HG03575 (cell line): ENCODE measurements around the gene AFTPH.
"Not testable (repeated sequence)": the region's sequence is repeated elsewhere in the genome, so short reads cannot be mapped to it uniquely, and the experiment has no call there.

Experiments
- ATAC-seq: cut with Tn5 transposase; IDR thresholded peaks from one replicate; pipeline ENCODE4 v1.9.1; 2021; ENCODE audit not compliant: unreplicated experiment, insufficient number of reproducible peaks, low FRiP score; ENCODE audit errors: extremely low read depth

AFTPH gene

GRCh38 chr2:64492272-64492671, 31.9 kb upstream of the AFTPH start:
- no peak for ATAC-seq

DNA sequence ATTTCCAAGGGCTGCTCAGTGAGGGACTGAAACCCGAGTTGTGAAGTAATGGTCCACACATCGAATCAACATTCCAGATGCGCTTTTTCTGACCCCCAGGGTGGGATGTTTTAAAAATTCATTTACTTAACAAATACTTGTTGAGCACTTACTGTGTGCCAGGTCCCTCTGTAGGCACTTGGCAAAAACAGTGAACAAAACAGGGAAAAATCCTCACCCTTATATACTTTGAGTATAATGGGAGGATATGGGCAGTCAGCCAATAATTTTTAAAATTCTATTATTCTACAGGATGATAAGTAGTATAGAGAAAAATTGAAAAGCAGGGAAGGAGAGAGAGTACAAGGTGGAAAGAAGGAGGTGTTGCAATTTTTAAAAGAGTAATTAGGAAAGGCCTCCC, 31.3 kb upstream of the AFTPH start:
- ATAC-seq = no peak

GRCh38 chr2:64493788-64494187, 30.3 kb upstream of the AFTPH start:
- ATAC-seq = no peak

GRCh38 chr2:64498438-64498837, 25.7 kb upstream of the AFTPH start:
- no peak for ATAC-seq

- no peak for ATAC-seq
Measured at GRCh38 chr2:64500549-64500948, 23.6 kb upstream of the AFTPH start.

DNA sequence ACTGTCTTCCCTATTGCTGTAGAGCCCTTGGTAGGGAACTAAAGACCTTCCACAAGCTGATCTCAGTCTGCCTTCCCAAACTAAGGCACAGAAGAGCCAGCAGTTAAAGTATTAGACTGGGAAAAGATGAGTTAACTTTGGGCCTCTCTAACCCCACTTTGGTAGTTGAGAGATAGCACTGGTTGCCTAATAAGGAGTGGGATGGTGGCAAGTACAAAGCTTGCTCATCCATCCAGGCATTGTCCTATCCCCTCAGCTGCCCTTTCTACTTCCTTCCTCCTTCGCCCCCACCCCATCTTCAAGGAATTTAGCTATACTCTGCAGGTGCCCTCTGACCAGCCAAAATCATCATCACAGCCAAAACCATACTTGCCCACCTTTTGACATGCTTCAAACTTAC, 22.2 kb upstream of the AFTPH start:
- ATAC-seq = no peak

GRCh38 chr2:64502860-64503259, 21.3 kb upstream of the AFTPH start:
- ATAC-seq = no peak

GRCh38 chr2:64504774-64505720, 19.1 kb upstream of the AFTPH start:
- ATAC-seq = no peak

GRCh38 chr2:64506686-64507085, 17.4 kb upstream of the AFTPH start:
- ATAC-seq = no peak

GRCh38 chr2:64514008-64514407, 10.1 kb upstream of the AFTPH start:
- no peak for ATAC-seq

- no peak for ATAC-seq
Measured at GRCh38 chr2:64515086-64515485, 9.0 kb upstream of the AFTPH start.

- ATAC-seq = no peak
Measured at GRCh38 chr2:64516651-64517510, 7.2 kb upstream of the AFTPH start.

- ATAC-seq = no peak
Measured at GRCh38 chr2:64517511-64517884, 6.6 kb upstream of the AFTPH start.

DNA sequence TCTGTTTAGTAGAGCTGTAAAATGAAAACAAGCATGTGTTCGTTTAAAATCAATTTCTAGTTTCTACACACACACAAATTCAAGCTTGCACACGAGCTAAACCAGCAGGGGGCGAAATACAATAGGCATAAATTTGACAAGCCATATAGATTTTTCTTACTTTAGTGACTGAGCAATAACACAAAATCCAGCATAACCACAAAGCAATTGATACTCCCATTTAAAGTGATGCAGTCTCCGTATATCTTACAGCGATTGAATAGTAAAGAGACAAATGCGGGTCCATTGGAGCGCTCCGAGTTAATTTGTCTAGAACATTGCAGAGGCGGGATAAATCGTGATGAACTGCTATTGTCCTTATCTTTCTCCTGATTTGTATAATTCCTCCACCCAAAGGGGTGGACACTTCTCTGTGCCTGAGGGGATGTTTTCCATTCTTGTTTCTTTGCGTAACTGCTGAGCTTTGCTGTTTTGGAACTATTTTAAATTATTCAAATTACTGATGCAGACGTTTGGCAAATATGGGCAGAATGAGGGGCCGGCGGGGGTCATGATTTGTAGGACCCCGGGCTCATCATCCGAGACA, 1.2 kb upstream of the AFTPH start:
- no peak for ATAC-seq

DNA sequence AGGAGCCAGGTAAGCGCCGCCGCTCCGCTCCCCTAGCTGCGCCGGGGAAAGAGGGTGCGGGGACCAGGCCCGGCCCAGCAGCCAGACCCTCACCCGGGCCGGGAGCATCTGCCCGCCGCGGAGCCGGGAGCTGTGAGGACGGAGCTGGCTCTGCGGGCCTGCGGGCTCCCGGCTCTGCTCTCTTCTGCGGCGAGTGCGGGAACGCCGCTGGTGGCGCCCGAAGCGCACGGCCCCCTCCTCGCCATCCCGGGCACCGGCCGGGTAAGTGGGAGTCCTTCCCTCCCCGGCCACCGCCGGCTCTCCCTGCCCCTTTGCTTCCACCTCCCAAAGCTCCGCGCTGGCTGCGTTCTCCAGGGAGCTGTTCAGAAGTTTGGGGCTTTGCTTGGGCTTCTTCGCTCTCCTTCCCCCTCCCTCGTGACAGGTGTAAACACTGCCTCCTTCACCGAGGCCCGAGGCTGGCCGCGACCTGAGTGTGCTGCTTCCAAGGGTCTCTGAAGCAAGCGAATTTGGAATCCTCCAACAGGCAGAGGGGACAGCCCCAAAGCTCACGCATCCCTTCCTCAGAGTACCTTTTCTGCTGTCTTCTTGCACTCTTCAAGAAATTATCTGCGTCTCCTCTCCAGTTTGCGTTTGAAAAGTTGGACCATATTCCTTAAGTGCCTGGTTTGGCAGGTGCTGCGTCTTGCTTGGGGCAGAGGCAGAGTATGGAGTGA, 632 bp downstream of the AFTPH start:
- no peak for ATAC-seq

DNA sequence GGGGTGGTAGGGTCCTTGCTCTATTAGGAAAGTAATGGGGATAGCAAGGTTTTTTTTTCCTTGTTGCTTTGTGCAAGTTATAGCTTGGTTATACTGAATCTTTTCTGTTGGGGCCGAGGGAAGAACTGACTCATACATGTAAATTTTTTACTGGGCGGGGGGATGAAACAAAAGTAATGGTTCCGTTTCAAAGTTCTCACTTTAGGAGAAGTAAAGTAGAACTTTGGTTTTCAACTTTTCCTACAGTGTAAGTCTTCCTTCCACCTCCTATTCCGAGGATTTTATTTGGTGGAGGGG, 1.1 kb downstream of the AFTPH start:
- ATAC-seq = no peak

DNA sequence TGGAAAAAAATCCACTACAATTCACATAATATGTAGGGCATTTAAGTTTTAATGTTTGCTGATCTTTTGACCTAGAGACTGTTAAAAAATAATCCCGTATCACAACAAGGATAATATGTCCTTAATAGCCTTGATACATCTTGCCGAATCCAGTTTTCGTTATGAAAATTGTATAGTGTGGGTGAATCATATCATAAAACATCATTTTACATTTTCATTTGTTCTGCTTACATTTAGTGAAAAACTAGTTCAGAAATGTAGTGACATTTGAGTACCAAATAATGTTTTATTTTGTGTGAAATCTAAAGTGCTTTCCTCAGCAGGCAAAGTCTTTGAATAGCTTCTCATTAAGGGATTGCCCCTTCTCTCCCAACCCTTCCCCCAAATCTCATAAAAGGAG, 1.9 kb downstream of the AFTPH start:
- no peak for ATAC-seq

- not testable (repeated sequence) for ATAC-seq
Measured at GRCh38 chr2:64530946-64531345, 6.8 kb downstream of the AFTPH start.

GRCh38 chr2:64532030-64532429, 7.9 kb downstream of the AFTPH start:
- ATAC-seq = no peak
